ENCODE measurements around the gene KAZN. TPM values are rescaled to one million over a fixed set of nuclear protein-coding genes. Genes with fewer than 3 reads are reported as not detected.

The KAZN gene
- total and polyA plus RNA-seq, 3 donors from 2014 or later = 12.1 to 14.6 (median 13.8) TPM

DNA sequence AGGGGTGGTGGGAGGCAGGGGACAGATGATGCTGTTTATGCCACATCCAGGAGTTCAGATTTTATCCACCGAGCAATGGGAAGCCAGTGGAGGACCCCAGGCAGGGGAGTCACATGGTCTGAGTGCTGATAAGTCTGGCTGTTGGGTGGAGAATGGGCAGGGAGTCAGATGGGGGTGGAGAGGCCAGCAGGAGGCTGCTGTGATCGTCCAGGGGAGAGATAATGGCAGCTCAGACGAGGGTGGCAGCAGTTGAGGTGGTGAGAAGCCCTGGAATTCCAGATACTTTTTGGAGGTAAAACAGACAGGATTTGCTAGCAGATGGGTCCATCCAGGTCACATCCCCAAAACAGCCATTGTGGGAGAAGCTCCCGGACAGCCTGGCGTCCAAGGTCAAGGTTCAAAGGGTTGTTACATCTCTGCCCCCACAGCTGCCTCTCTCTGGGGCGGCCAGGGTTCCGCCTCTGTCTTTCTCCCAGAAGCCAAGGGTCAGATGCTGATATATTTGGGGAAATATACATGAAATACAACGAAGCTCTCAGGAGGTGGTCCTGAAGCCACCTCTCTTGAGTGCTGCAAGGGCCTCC, 303.0 kb downstream of the KAZN start:
- no peaks in the 10 kb centered on the region for H3K36me3 ChIP-seq (ENCODE audit: low read depth, missing control alignments)

DNA sequence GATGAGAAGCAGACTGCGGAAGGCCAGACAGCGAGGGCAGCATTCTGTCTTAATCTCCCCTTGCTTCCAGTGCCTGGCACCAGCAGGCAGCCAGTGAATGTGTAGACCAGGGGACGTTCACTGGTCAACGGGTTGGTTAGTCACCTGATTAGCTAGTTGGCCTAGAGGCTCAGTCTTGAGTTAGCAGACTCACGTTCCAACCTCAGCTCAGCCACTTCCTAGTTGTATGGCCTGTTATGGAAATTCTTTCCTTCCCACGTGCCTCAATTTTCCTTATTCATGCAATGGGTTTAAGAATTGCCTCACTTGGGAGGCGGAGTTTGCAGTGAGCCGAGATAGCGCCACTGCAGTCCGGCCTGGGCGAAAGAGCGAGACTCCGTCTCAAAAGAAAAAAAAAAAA, 305.4 kb downstream of the KAZN start:
- intact Hi-C loops (cut with DNase I; ENCODE audit: low total_unique reads) = no loop called here

More for the DNA sequence above, 303.0 kb downstream of the KAZN start:
- intact Hi-C loops (cut with DNase I; ENCODE audit: low total_unique reads) = no loop called here
- WGBS, 2 donors = 61 to 68% methylated on average over 8 of the region's 8 CpGs
- Histone ChIP-seq H3K4me3 (no peak overlapping the region), H3K27ac (no peak overlapping the region), H3K27me3 (no peaks in the 10 kb centered on the region), H3K4me1 (no peaks in the 10 kb centered on the region), H3K9me3 (no peaks in the 10 kb centered on the region)
- TF ChIP-seq, protein P1, sequence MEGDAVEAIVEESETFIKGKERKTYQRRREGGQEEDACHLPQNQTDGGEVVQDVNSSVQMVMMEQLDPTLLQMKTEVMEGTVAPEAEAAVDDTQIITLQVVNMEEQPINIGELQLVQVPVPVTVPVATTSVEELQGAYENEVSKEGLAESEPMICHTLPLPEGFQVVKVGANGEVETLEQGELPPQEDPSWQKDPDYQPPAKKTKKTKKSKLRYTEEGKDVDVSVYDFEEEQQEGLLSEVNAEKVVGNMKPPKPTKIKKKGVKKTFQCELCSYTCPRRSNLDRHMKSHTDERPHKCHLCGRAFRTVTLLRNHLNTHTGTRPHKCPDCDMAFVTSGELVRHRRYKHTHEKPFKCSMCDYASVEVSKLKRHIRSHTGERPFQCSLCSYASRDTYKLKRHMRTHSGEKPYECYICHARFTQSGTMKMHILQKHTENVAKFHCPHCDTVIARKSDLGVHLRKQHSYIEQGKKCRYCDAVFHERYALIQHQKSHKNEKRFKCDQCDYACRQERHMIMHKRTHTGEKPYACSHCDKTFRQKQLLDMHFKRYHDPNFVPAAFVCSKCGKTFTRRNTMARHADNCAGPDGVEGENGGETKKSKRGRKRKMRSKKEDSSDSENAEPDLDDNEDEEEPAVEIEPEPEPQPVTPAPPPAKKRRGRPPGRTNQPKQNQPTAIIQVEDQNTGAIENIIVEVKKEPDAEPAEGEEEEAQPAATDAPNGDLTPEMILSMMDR (IDR thresholded peaks at IDR 0.05) = no peak
- no peak for TF ChIP-seq POLR2A (IDR thresholded peaks at IDR 0.05)
- no peak for DNase-seq

DNA sequence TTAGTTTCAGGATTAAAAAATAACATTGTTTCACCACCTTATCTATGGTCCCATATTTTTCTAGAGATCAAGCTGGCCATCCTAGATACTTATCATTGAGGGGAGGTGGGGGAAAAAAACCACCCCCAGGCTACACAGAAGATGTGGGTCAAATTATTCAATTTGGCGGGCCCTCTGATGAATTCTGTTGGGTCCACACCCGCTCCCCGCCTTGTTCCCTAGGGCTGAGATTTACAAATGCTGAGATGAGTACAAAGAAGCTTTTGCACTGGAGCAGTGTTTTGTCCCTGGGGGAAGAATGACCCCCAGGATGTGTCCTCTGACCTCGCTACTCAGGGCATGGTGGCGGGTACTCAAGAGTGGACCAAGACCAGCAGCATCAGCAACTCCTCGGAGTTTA, 308.2 kb downstream of the KAZN start:
- no peaks in the 10 kb centered on the region for H3K9me3 ChIP-seq
- H3K36me3 ChIP-seq (ENCODE audit: low read depth, missing control alignments) = no peaks in the 10 kb centered on the region
- DNase-seq = no peak
- H3K27me3 ChIP-seq = no peaks in the 10 kb centered on the region
- peaks cover 4% of the 10 kb centered on the region for H3K4me1 ChIP-seq
- intact Hi-C loops (cut with DNase I; ENCODE audit: low total_unique reads) = no loop called here
- TF ChIP-seq, protein P1 (IDR thresholded peaks at IDR 0.05) = no peak
- TF ChIP-seq POLR2A (IDR thresholded peaks at IDR 0.05) = no peak
- 96 to 97% methylated on average over 6 of the region's 6 CpGs for WGBS, 2 donors
- no peak overlapping the region for H3K27ac ChIP-seq
- no peak overlapping the region for H3K4me3 ChIP-seq

More for the DNA sequence above, 305.4 kb downstream of the KAZN start:
- TF ChIP-seq, protein P1 (IDR thresholded peaks at IDR 0.05) = no peak
- no peak for TF ChIP-seq POLR2A (IDR thresholded peaks at IDR 0.05)
- no peak for DNase-seq
- Histone ChIP-seq H3K27ac (no peak overlapping the region), H3K36me3 (ENCODE audit: low read depth, missing control alignments) (no peaks in the 10 kb centered on the region), H3K4me3 (no peak overlapping the region), H3K9me3 (no peaks in the 10 kb centered on the region), H3K27me3 (no peaks in the 10 kb centered on the region), H3K4me1 (no peaks in the 10 kb centered on the region)
- 91 to 96% methylated on average over 13 of the region's 13 CpGs for WGBS, 2 donors

DNA sequence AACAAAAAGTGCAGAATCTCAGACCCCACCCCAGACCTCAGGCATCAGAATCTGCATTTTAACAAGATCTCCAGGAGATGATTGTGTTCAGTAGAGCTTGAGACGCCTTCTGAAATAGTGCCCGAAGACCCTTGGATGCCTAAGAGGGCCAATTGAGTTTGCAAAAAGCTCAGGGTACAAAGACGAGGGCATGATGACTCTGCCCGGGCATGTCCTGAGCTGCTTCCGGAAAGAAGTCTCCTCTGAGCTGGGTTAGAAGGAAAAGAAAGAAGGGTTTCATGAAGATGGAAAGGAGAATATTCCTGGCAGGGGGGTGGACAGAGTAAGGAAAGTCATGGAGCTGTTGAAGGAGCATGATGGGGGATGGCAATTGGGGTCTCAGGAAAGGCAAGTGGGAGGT, 308.9 kb downstream of the KAZN start:
- DNase-seq = no peak
- Histone ChIP-seq H3K27me3 (no peaks in the 10 kb centered on the region), H3K4me1 (peaks cover 4% of the 10 kb centered on the region), H3K4me3 (no peak overlapping the region), H3K27ac (no peak overlapping the region), H3K36me3 (ENCODE audit: low read depth, missing control alignments) (no peaks in the 10 kb centered on the region), H3K9me3 (no peaks in the 10 kb centered on the region)
- WGBS, 2 donors = 92 to 95% methylated on average over 5 of the region's 5 CpGs
- TF ChIP-seq, protein P1 (IDR thresholded peaks at IDR 0.05) = no peak
- TF ChIP-seq POLR2A (IDR thresholded peaks at IDR 0.05) = no peak
- intact Hi-C loops (cut with DNase I; ENCODE audit: low total_unique reads) = no loop called here

DNA sequence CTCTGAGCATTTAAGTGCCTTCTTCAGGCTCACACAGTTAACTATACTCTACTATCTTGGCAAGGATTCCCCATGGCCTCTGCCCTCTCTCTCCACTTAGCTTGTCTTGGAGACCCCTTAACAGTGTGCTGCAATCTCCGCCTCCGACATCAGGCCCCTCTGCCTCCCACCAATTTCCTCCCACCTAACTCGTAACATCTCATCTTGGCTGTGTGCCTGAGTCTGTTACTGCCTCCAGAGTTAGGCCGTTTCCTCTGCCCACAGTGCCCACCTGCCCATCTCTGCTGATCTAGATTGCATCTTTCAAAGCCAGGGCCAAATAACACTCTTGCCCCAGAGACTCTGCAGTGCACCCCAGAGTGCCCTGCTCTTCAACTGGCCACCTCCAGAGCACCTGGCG, 310.8 kb downstream of the KAZN start:
- Histone ChIP-seq H3K36me3 (ENCODE audit: low read depth, missing control alignments) (no peaks in the 10 kb centered on the region), H3K27ac (no peak overlapping the region), H3K4me3 (no peak overlapping the region), H3K27me3 (no peaks in the 10 kb centered on the region), H3K4me1 (peaks cover 20% of the 10 kb centered on the region), H3K9me3 (no peaks in the 10 kb centered on the region)
- no peak for DNase-seq
- WGBS, 2 donors = 86 to 91% methylated on average over 5 of the region's 5 CpGs
- TF ChIP-seq, protein P1 (IDR thresholded peaks at IDR 0.05) = no peak
- TF ChIP-seq POLR2A (IDR thresholded peaks at IDR 0.05) = no peak
- intact Hi-C loops (cut with DNase I; ENCODE audit: low total_unique reads) = no loop called here

Data from testis (tissue), 3 donors.